Measurements from ENCODE around the gene SSBP2.

SSBP2 gene

DNA sequence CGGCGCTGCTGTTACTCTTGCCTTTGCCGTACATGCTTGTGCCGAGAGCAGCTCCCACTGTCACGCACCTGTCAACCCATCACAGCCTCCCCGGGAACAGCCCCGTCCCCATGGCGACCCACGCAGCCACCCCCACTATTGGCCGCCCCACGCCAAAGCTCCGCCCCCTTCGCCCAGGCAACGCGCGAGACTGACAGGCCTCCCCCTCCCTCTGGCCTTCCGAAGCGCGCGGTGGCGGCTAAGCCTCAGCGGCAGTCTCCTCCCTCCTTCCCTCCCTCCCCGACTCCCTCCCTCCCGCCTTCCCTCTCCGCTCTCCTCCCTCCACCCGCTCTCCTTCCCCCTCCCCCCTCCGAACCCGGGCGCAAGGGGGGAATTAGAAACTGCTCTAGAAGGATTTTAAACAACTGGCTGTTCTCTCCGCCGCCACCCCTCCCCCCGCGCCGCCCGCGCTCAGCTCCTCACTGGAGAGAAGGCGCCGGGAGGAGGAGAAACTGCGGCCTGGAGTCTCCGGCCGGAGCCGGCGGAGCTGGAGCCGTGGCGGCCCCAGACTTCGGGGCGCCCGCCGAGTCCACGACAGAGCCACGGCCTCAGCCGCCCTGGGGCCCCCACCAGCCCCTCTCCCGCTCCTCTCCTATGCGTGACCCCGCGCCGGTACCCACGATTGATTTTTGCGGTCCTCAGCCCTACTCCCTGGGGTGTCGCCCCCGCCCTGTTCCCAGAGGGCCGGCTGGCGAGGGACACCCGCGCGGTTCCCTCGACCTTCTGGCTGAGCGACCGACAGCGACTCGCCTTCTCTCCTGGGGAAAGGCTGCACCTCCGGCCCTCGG is at the start of gene SSBP2:
Gene SSBP2, minus strand, starts transcription at position 89 of the 827 bp plus-strand sequence. Its CDS starts 55 bp downstream, at position 34.
- peak; percentile 98 for DNase-seq

DNA sequence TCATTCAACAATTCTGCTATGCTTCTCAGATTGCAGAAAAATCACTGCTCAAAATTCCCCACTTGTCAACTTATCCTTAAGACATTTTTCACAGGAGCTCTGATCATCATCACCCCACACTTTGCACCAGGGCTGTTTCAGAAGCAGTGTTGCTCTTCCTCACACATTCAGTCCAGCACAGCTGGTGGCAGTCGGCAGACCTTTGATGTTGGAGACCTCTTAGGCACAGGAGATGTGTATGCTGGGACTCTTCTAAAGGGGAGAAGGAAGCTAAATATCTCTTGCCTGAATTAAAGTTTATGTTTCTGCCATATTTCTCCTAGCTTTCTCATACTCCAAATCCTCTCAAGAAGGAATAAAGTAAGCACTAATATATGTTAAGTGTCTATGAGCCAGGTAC is 44.8 kb upstream of the SSBP2 start:
- DNase-seq: no peak

DNA sequence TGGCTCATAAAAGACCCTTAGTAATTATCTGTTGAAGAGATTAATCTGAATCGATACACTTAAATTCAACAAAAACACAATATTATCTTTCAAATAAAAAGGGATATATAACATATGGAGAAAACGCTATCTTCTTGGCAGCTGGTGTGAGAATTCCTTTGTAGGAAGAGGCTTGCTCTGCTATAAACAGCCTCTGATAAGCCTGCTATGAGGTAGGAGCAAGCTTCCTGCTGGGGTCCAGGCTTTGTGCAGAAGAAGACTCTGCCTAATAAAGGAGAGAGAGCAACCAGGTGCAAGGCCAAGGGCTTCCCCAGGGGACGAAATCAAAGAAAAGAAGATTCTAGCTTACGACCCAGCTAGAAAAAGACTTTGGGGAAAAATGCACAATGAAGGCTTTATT is 43.3 kb upstream of the SSBP2 start:
- DNase-seq: no peak

DNA sequence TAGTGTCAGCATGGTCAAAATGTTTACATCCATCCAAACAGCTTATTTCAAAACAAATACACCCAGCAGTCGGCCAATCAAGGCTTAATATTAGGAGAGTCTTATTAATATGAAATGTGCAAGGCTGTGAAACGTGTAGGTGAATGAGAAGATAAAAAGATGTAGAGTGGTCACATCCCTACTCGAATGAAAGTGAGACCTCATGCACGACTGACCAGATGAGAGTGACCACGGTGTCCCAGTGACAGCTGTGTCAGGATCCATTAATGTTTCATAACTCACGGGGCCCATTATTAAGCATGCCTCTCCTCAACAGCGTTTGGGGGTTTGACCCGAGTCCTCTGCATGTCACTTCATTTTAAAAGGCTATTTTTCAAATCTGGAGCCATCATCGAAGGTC is 39.4 kb upstream of the SSBP2 start:
- no peak for DNase-seq

DNA sequence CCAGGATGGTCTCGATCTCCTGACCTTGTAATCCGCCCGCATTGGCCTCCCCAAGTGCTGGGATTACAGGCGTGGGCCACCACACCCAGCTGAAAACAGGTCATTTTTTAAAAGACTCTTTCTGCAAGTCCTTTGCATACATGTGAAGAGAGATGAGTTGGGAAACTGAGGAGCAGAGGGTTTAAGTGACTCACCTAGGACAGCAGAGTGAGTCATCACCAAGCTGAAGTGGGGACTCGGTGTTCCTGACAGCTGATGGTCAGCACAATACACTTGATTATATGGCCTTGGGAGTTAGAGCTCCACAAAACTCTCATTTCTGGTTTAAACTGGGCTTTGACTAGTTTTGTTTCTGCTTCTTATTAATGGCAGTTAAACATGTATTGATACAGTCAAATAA is 38.1 kb upstream of the SSBP2 start:
- no peak for DNase-seq

DNA sequence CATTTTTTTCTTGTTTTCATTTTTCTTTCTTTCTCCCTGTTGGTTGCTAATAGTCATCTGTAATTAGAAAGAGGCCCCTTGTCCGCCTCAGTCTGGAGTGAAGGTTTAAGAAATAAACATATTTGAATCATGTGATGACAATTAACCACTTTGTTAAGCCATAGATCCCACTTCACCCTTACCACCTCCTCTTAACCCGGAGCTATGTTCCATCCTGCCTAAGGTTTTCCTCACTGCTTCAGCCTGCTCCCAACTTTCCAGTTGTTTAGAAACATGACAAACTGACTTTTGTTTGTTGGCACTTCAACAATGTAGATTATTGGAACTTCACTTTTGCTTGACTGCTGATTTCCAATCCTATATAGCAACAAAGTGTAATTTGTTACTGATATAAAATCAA is 37.4 kb upstream of the SSBP2 start:
- no peak for DNase-seq

DNA sequence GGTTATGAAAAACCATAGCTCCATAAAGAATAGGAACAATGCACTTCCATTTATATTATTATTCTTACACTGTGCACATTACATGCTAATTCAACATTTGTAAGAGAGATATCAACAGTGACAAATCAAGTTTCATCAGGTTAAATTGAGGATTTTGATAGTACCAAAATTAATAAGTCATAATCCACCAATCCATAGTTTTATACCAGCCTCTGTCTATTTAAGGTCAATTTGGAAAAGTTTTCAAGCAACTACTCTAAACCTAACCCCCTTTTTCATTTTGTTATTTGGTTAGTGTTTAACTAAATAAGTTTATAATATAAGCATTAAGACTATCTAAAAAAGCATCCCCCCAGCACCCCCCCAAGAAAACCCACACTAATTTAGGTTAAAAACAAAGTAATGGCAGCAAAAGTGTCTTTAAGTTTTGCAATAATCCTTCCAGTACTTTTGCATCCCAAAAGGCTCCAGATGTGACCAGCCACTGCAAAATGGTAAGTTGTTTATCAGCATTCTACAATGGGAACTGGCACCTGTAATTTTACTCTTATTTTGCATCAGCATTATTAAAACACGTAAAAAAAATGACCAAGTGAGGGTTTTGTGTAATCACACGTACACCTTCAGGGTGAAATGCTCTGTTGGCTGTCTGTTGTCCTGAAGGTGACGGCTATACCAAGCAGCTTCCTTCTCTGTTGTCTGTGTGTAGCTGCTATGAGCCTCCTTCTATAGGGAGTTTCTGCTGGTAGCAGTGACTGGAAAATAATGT is 36.8 kb upstream of the SSBP2 start:
- no peak for DNase-seq

DNA sequence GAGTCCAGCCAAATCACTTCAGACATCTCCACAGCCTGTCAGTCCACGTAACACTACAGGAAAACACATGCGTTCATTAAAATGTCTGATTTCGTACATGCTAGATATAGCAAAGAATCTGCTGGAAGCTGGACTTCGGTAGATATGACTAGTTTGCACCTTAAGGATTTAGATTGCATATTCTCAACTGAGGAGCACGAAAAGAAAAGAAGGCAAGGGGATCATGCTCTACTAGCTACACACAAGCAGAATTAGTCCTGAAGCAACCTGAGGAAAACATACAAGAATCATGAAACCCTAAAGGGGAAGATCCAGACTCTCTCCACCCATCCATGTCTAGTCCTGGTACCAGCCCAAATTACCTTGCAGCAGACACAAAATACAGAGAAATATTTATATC is 36.1 kb upstream of the SSBP2 start:
- no peak for DNase-seq

DNA sequence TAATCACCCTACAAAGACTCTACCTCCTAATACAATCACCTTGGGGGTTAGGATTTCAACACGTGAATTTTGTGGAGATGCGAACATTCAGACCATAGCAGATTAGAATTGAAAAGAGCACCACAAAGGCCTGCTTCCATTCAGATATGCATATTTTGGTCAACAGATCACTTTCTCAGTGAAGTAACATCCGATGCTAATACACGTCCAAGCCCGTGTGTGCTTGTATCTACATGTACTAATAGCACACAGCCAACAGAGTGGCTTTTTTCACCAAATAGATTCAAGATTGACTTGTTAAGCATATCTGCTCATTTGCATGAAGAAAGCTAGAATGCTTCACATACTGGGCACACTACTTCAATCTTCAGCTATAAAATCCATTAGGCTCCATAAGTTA is 35.6 kb upstream of the SSBP2 start:
- no peak for DNase-seq

DNA sequence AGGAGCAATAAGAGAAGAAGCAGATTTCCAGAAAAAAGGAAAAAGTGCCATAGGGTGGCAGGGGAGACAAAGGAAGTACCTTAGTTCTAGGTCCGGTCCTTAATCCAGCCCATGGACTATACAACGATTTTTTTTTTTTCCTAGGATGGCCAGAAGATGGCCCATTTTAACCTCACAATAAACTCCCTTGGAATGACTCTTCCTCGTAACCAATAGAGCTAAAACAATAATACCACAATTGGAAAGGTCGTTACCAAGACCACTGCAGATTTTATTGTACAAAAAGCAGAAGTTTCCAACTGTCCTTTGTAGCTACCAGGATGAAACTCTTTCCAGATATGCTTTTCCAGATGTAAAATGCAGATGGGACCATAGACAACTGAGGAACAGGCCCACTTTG is 34.4 kb upstream of the SSBP2 start:
- no peak for DNase-seq

DNA sequence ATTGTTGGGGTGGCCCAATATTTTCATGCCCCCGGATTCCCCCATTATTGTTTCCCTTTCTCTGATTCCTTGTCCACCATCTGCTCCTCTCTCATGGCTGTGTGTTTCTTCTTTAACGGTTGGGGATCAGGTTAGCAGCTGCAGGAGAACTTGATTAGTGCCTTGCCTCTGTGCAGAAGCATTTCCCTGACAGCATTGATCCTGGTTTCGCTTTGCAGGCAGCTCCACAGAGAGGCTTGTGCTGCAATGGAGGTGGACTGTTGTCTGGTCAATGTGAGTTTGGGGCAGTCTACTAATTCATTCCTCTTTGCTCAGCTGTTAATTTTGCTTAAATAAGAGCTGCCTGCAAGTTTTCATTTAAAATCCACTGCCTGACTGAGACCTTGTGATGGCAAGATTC is 32.5 kb upstream of the SSBP2 start:
- no peak for DNase-seq

DNA sequence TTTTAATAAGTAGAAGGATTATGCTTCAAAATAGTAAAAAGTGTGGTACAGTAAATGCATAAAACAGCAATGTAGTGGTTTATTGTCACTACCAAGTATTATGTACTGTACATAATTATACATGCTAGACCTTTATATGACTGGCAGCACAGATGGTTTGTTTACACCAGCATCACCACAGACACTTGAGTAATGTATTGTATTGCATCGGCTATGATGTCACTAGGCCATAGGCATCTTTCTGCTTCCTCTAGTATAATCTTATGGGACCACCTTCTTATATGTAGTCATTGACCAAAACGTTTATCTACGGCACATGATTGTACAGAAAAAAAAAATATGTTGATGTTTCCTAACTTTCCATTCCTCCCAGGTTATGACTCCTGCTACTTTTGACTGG is 31.9 kb upstream of the SSBP2 start:
- DNase-seq: no peak

DNA sequence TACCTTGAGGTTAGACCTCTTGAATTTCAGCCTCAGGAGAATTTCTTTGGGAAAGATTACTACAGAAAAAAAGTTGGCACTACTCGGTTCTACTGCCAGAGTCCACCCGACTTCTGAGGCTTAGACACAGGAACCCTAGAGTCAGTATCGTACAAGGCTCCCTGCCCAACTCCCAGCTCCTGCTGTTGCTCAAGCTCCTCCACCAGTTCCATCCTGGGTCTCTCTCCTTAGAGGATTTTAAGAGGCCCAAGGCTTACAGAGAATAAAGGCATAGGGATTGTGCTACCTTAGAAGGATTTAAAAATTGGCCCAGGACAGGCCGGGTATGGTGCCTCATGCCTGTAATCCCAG is 29.0 kb upstream of the SSBP2 start:
- DNase-seq: no peak

DNA sequence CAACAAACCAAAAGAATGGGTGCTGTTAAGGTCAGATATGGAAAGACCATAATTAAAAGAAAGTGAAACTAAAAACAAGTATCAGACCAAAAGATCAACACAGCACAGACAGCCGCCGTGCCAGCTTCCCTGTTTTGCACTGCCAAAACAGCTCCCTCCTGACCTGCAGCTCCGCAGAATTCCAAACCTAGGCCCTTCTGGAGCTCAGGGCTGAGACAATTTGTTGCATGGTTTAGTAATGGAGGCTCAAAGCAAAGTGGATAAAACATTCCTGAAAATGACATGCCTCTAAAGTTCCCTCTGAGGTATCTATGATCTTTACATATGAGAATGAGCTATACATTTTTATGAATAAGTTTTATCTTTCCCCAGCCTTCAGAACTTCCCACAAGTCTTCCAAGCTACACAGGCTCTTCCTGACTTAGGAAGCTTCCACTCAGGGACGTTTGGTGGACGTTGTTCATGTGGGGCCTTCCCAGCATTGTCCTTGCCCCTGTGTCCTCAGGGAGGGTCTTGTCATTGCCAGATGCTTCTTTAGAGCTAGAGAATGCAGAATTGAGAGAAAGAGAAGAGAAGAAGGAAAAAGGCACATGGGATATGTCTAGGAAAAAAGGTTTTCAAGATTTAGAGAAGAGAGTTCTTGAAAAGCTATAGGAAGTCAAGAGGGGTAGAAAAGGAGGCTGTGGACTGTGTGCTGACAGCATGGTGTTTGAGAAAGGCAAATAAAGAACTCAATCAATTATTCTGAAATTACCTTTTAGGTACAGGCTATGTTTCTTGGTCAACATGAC is 28.4 kb upstream of the SSBP2 start:
- peak; percentile 45 for DNase-seq

DNA sequence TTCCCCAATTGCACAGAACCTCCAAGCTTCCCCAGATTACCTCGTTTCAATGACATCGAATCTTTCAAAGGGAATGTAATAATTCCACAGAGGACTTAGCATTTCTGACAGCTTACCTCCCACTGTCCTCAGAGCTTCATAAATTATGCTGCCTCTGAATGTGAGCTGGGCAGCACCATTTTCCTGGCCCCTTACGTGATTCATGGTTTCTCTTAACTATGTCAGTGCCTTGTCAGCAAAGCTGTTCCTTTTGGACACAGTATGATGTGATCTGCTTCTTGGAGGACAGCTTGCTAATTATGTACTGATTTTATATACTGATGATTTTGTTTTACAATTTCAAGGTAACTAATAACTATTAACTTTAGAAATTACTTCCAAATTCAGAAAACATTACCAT is 27.7 kb upstream of the SSBP2 start:
- DNase-seq: no peak

DNA sequence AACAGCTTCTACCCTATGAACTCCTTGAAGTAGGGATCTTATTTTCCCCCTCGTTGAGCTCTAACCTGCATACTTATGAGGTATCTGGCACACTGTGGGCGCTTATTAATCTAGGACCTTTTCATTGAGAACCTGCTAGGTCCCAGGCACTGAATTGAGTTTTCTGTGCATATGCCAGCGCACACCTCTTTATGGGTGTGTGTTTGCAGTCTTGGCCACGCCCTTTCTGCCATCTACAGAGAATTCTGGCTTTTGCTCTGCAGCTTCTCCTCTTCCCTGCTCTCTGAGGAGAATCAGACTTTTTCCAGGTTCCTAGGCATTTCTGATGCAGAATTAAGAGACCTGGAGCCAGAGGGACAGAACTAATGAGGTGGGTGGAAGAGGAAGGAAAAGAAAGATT is 25.4 kb upstream of the SSBP2 start:
- no peak for DNase-seq

DNA sequence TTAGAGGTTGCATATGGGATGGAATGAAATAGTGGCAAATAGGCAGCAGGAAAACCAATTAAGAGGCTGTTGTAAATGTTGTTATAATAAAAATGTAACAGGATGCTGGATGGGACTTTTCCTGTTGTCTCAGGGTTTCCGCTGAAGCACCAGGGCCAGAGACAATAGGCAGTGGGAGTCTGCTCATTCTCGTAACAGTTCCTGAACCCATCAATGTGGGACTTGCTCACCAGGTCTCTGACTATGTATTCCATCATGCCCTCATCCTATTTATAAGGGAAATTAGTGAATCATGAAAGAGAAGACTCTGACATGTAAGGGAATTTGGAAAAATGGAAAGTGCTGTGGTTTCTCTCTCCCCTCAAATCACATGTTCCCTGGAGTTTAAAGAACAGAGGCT is 23.5 kb upstream of the SSBP2 start:
- DNase-seq: no peak

DNA sequence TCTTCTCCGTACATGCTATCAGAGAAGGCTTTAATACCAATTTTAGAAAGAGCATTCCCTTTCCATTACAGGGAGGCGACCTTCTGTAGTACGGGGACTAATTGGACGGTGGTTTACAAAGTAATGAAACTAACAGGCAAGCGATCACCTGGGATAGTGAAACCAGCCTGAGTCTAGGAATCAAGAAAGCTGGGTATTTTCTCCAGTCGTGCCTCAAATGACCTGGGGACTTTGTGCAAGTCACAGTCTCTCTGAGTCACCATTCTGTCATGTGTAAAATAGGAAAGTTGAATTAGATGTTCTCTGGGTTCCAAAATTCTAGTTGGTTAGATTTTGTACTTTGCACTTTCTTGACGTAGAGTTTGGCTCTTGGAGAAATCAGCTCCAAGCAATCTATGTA is 22.7 kb upstream of the SSBP2 start:
- DNase-seq: no peak

DNA sequence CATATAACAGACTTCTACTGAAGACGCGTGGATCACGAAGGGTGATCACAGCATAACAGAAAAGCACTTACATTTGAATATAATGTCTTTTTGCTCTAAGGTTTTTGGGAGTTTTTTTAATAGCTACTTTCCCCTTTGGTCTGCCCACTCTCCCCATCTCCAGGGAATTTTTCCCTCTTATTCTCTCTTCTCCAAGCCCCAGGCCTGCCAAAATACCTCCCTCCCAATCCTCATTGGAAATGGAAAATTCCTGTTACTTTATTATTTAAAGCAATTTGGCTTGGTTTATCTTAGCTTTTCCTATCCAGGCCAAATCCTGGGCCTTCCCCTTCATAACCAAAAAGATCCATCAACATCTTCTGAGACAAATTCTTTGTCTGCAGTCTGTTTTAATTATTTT is 22.3 kb upstream of the SSBP2 start:
- DNase-seq: no peak

DNA sequence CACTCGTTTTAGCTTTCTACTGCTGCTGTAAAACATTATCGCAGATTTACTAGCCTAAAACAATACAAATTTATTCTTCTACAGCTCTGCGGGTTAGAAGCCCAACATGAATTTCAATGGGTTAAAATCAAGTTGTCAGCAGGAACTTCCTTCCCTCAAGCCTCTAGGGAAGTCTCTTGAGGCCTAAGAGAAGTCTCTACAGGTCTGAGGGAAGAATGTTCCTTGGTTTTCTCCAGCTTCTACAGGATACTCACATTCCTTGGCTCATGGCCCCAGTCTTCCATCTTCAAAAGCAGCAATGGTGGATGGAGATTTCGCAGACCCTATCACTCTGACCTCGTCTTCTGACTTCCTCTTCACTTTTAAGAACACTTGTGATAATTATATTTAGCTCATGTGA is 21.6 kb upstream of the SSBP2 start:
- no peak for DNase-seq

DNA sequence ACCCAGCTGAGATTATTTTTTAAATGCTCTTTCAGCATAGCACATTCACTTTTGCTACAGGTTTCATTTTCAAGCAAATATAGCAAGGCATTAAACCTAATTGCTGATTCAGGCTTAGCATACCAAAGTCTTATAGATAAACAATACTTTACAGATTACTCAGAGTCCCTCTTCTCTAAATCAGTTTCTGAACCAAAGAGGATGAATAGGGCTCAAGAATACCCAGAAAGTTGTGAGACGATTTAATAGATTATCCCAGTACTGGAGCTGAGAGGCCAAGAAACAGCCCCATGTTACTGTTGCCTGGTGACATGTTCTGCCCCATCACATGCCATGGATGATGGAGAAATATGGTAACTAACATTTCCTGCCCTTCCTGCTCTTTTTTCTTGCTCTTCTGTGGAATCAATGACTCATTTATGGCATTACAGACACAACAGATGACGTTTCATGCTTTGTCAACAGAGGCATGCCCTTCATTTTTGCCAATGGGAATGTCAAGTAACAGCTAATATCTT is 18.1 kb upstream of the SSBP2 start:
- no peak for DNase-seq

DNA sequence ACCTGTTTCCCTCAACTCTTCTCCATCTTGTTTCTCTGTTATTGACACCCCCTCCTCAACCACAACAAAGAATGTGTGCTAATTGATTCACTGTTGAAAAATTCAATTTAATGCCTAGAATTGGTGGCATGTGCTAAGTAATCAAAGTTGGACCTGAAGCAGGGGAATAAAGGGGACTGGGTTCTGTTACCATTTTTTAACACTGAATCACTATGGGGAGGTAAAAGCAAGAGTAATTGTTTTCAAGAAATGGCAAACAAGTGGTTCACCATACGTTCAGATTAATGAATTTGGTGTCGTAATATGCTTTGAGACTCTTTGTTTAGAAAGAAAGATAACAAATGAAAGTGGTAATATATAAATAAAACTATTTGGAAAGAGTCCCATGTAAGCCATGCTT is 17.0 kb upstream of the SSBP2 start:
- DNase-seq: no peak

DNA sequence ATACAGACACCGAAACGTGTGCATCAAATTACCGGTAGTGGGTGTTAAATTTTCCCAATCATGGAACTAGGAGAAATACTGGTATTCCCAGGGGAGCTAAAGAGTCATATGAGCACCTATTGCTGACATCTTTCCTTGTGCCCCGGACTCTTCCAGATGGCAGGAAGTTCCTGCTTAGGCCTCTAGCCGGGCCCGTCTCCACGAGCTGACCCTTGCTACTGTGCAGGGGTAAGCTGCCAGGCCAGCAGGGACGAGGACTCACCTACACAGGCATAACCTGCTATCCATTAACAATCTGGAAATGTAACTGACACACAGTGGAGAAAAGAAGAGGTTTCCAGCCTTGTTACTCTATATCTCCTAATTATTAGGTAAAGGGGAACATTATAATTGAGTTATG is 16.2 kb upstream of the SSBP2 start:
- DNase-seq: no peak

DNA sequence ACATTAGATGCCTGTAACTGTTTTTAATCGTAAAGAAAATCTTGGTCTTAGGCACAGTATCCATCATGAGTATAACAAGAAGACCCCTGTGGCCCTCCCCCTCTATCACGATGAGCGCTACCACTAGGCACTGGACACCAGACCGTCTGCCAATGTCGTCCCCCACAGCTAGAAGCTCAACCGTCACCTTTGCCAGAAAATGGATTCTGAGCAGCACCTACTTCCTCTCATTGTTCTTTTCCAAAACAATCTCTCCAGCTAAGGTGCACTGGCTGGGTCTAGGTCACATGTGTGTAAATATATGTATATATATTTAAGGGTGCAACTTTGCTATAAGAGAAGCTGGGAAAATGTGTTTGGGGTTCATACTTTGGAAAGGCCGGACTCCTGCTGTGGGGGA is 15.7 kb upstream of the SSBP2 start:
- DNase-seq: no peak

All from activated CD4-positive, CD25-positive, alpha-beta regulatory T cell treated with anti-CD3 and anti-CD28 coated beads, Interleukin-2, amount 50 U/mL, for 72 hours (primary cell).